Measurements from ENCODE around the gene FILIP1L. TPM values are rescaled to one million over a fixed set of nuclear protein-coding genes. Genes with fewer than 3 reads are reported as not detected.

FILIP1L gene
- total RNA-seq, 1 experiment from 2014 or later: 0.17 TPM

- Histone ChIP-seq H3K27ac (ENCODE audit: low read depth, low read length) (no peak overlapping the region), H3K27me3 (ENCODE audit: insufficient read depth, low read length) (no peaks in the 10 kb centered on the region), H3K4me1 (ENCODE audit: control insufficient read depth in 1 of 2, insufficient read depth in 2 of 2, low read length in 2 of 2) (no peaks in the 10 kb centered on the region), H3K36me3 (ENCODE audit: control insufficient read depth in 1 of 2, insufficient read depth in 2 of 2, low read length in 2 of 2) (no peaks in the 10 kb centered on the region), H4K20me1 (ENCODE audit: insufficient read depth) (no peaks in the 10 kb centered on the region), H3K79me2 (ENCODE audit: insufficient read depth, low read length) (no peaks in the 10 kb centered on the region), H2AFZ (ENCODE audit: low read depth, low read length, poor library complexity, severe bottlenecking) (no peak overlapping the region), H3K9me2 (ENCODE audit: insufficient read depth) (no peaks in the 10 kb centered on the region), H3K9ac (ENCODE audit: low read length) (no peak overlapping the region), H3K4me3 (replicated peaks in 1 of 2; ENCODE audit: low read depth in 1 of 2, low read length in 2 of 2) (no peak overlapping the region), H3K4me2 (ENCODE audit: low read length) (no peak overlapping the region), H3K9me3 (ENCODE audit: control insufficient read depth in 1 of 2, insufficient read depth in 1 of 2, low read depth in 1 of 2, low read length in 2 of 2) (no peaks in the 10 kb centered on the region)
- BruUV-seq (replicated peaks): no TSS peak
- CTCF ChIA-PET: interaction anchor here (1.6 kb wide), 1 partner anchor 40 kb away, joined by 4 read pairs; no protein-coding TSS in a partner anchor
- intact Hi-C loops (cut with micrococcal nuclease): no loop called here
- RAD21 ChIA-PET (ENCODE audit: low non-redundant PET in 1 of 2, low total read pairs in 2 of 2, uncharacterized antibody in 2 of 2, unreplicated experiment in 2 of 2): no interaction called here
- POLR2A ChIA-PET: no interaction called here
- no peak for DNase-seq (ENCODE audit: low read depth, low spot score)
- TF ChIP-seq ZNF274 (IDR thresholded peaks at IDR 0.05; ENCODE audit: low read depth, low read length): no peak
- TF ChIP-seq REST (IDR thresholded peaks at IDR 0.05; ENCODE audit: low read depth): no peak
- no peak for TF ChIP-seq SP1 (IDR thresholded peaks at IDR 0.05; ENCODE audit: low read depth)
- no peak for TF ChIP-seq EZH2 (IDR thresholded peaks at IDR 0.05)
- TF ChIP-seq CTCF (IDR thresholded peaks at IDR 0.05 in 2 of 3, conservative IDR thresholded peaks at IDR 0.05 in 1 of 3; ENCODE audit: borderline replicate concordance in 1 of 3, insufficient read depth in 1 of 3, low read depth in 2 of 3, low read length in 2 of 3): no peak
- no peak for TF ChIP-seq POLR2A (IDR thresholded peaks at IDR 0.05; ENCODE audit: borderline replicate concordance, extremely low read depth, insufficient read depth, insufficient read length)
- no peak for TF ChIP-seq MAX (IDR thresholded peaks at IDR 0.05)
- no peak for TF ChIP-seq RAD21 (IDR thresholded peaks at IDR 0.05; ENCODE audit: low read depth)
- no peak for TF ChIP-seq JUND (IDR thresholded peaks at IDR 0.05)
- no peak for TF ChIP-seq EGR1 (IDR thresholded peaks at IDR 0.05; ENCODE audit: low read depth)
- TF ChIP-seq TCF7L2 (IDR thresholded peaks at IDR 0.05; ENCODE audit: borderline replicate concordance, extremely low read depth, insufficient read depth, insufficient read length): no peak
- no peak for TF ChIP-seq SIN3A (IDR thresholded peaks at IDR 0.05; ENCODE audit: low read depth)
- no peak for TF ChIP-seq ZBTB33 (IDR thresholded peaks at IDR 0.05; ENCODE audit: extremely low read depth, insufficient replicate concordance, low read length)
- TF ChIP-seq CBX3 (IDR thresholded peaks at IDR 0.05; ENCODE audit: low read depth): no peak
- no peak for TF ChIP-seq POLR2AphosphoS5 (IDR thresholded peaks at IDR 0.05; ENCODE audit: low read depth, low read length)
- TF ChIP-seq ATF3 (IDR thresholded peaks at IDR 0.05): no peak
- ATAC-seq: no peak
Measured at GRCh38 chr3:100029052-100029451, 85.2 kb downstream of the FILIP1L start.

Measured in HCT116 (cell line).